Body of pancreas (tissue), 4 donors: ENCODE measurements around the gene IGSF21. TPM values are rescaled to one million over a fixed set of nuclear protein-coding genes. Genes with fewer than 3 reads are reported as not detected.

Source experiments
- ATAC-seq: fragments of 150-250 bp; one replicate; pipeline ENCODE4 v1.9.1; 2016
- DNase-seq, 4 donors: peaks; one replicate each; pipeline ENCODE4 v3.0.0-alpha.2; 2019
- H3K27ac ChIP-seq, 4 donors: fragments of 200-600 bp; sonication (generic); 1 replicate in 3 of 4; 2 replicates in 1 of 4; pipeline versions ENCODE4 v1.5.1 to v1.6.1; 2016 to 2019; ENCODE audit warnings: mild to moderate bottlenecking in 1 of 4, mixed read lengths in 1 of 4, moderate library complexity in 1 of 4
- H3K27me3 ChIP-seq, 2 donors: fragments of 200-600 bp; sonication (generic); one replicate each; pipeline ENCODE4 v1.6.0; 2016; ENCODE audit warnings: mild to moderate bottlenecking in 1 of 2
- H3K36me3 ChIP-seq, 2 donors: fragments of 200-600 bp; sonication (generic); replicated peaks in 1 of 2; 2 replicates each; pipeline ENCODE4 v1.5.1; 2016; ENCODE audit warnings: low read depth in 2 of 2; ENCODE audit not compliant: insufficient read depth in 1 of 2
- H3K4me1 ChIP-seq: fragments of 200-600 bp; sonication (generic); one replicate; pipeline ENCODE4 v1.6.0; 2016
- H3K4me3 ChIP-seq, 2 donors: fragments of 200-600 bp; sonication (generic); 1 replicate in 1 of 2; 2 replicates in 1 of 2; pipeline ENCODE4 v1.5.1; 2016 to 2019
- H3K9me3 ChIP-seq, 3 donors: fragments of 200-600 bp; sonication (generic); 1 replicate in 2 of 3; 2 replicates in 1 of 3; pipeline ENCODE4 v1.5.1; 2016
- CTCF ChIP-seq, 7 experiments: fragments of 450-650 bp in 4 of 7; fragments of 200-600 bp in 3 of 7; sonication (generic) in 3 of 7; IDR thresholded peaks; one replicate each; pipeline ENCODE4 v1.5.1; 2016 to 2019; ENCODE audit warnings: antibody characterized with exemption in 7 of 7
- POLR2A ChIP-seq, 3 donors: fragments of 450-650 bp; IDR thresholded peaks; one replicate each; pipeline ENCODE4 v1.6.1; 2016; ENCODE audit warnings: antibody characterized with exemption in 3 of 3, mild to moderate bottlenecking in 2 of 3
- WGBS, 2 donors: methylation state at CpG; one replicate each; pipeline ENCODE4 v1.1.5; 2017; 5-methylcytosine and 5-hydroxymethylcytosine counted together
- intact Hi-C: fragments of 100-400 bp; cut with DNase I; formaldehyde crosslinking; loops from one replicate; pipeline ENCODE4 v1.15.1; 2023
- total RNA-seq, 2 donors: library from RNA; depleted of rRNA; stranded (reverse); fragments of >200 nt; gene quantifications; one replicate each; pipeline ENCODE4 v1.1.0, GENCODE V29; 2016

The IGSF21 gene
- total RNA-seq, result 1 to 10 TPM in 1 of 2 donors, under 1 TPM in 1; 0.33 to 2.1 TPM

DNA sequence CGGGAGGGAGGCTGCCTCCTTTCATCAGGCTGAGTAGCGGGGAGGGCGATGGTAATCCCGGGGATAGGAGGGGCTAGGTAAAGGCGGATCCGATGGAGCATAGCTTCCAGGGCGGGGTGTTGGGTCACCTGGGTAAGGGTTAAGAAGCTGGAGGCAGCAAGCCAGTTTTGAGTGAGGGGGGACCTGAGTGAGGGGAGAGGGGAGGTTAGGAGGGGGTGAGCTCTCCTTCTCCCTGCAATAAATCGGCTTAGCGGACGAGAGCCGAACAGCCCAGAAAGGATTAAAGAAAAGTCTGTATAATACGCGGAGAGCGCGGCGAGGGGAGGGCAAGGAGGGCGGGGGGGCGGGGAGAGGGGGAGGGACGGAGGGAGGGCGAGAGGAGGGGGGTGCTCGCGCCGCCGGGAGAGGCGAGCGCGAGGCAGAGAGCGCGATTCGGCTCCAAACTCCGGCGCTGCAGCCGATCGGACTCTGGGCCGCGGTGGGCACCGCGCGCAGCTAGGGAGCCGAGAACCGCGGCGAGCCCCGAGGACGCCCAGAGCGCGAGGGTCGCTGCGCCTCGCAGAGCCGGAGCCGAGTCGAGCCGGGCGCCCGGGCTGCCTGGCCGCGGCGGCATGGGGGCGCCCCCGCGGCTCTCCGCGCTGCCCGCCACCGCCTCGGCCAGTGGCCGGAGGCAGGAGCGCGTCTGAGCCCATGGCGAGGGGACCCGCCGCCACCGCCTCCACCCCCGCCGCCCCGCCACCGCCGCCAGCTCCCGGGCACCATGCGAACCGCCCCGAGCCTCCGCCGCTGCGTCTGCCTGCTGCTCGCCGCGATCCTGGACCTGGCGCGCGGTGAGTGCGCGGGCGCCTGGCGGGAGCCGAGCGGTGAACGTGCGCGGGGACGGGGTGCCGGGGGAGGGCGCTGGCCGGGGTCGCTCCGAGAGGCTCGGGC lies at the start of gene IGSF21:
IGSF21 (plus strand) TSS at position 430 of the 930 bp plus-strand sequence; CDS start at position 761, 331 bp downstream.
- no peak within 1 kb of the TSS for H3K27ac ChIP-seq
- TF ChIP-seq CTCF (IDR thresholded peaks at IDR 0.05), result no peak
- no peak for TF ChIP-seq POLR2A (IDR thresholded peaks at IDR 0.05)
- intact Hi-C loops, result loop anchor here (10.0 kb wide), 1 partner anchor 477 kb away; no protein-coding TSS in a partner anchor
- H3K9me3 ChIP-seq, result no peaks in the 10 kb centered on the region
- peaks cover 0 to 42% of the 10 kb centered on the region in 2 donors for H3K27me3 ChIP-seq
- H3K4me1 ChIP-seq, result peaks cover 12% of the 10 kb centered on the region
- DNase-seq (no peak), ATAC-seq (no peak)
- H3K4me3 ChIP-seq, result no peak within 1 kb of the TSS
- WGBS, 2 donors, result 3 to 5% methylated on average over 25 to 67 of the region's 108 CpGs
- H3K36me3 ChIP-seq, result no peaks in the 10 kb centered on the region

DNA sequence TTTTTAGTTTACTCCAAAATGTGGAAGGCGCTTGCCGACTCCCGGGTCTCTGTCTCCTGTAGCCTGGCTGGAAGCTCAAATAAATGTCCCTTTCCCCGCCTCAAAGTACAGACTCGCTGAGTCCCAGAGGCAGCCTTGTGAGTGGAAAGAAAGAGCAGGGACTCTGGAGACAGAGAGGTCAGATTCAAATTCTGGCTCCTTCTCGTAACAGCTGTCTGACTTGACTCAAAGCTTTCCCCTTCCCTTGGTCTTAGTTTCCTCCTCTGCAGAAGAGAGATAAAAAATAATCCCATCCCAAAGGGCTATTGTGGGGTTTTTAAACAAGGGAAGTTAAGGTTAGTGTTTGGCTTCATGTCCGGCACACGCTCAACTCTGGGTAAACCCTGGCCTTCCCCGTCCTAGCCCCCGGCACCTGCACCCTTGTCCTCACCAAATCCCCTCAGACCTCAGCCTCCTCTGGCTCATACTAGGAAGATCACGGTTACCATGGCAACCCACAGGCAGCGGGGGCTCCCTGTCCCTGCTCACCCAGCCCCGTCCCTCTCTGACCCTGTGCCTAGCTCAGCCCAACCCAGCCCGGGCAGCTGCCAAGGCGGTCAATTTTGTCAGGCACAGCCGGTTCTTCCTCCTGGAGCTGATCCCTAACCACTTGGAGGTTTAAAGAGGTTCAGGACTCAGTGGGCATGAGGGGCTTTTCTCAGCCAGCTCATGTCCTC lies 49.2 kb upstream of the IGSF21 start:
- DNase-seq (no peak), ATAC-seq (no peak)
- H3K36me3 ChIP-seq, result no peaks in the 10 kb centered on the region
- H3K4me3 ChIP-seq, result no peak overlapping the region
- no peak overlapping the region for H3K27ac ChIP-seq
- 45 to 52% methylated on average over 13 to 16 of the region's 16 CpGs for WGBS, 2 donors
- no peaks in the 10 kb centered on the region for H3K27me3 ChIP-seq
- TF ChIP-seq CTCF (IDR thresholded peaks at IDR 0.05), result no peak
- no peak for TF ChIP-seq POLR2A (IDR thresholded peaks at IDR 0.05)
- no peaks in the 10 kb centered on the region for H3K9me3 ChIP-seq
- intact Hi-C loops, result no loop called here
- H3K4me1 ChIP-seq, result no peaks in the 10 kb centered on the region

DNA sequence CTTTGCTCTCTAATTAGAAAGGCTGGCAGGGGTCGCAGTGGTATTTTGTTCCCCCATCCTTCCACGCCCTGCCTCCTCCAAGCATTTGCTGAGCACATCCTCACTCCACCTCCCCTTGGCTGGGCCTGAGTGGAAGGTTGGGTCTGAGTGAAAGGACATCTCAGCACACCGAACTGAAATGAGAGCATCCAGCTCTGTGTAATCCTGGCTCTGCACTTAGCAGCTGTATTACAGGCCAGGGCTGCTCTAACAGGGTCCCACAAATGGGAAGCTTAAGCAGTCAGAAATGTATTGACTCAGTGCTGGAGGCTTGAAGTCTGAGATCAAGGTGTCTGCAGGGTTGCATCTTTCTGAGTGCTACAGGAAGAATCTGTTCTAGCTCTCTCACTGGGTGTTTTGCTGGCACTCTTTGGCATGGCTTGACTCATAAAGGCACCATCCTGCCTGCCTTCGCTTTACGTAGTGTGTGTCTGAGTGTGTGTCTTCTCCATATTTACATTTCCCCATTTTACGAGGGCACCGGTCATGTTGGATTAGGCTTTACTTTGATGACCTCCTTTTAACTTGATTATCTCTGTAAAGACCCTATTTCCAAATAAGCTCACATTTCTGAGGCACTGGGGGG lies 48.5 kb upstream of the IGSF21 start:
- WGBS, 2 donors, result 60 to 63% methylated on average over 7 of the region's 7 CpGs
- Histone ChIP-seq H3K9me3 (no peaks in the 10 kb centered on the region), H3K36me3 (no peaks in the 10 kb centered on the region), H3K27ac (no peak overlapping the region), H3K4me3 (no peak overlapping the region), H3K27me3 (no peaks in the 10 kb centered on the region), H3K4me1 (peaks cover 2% of the 10 kb centered on the region)
- ATAC-seq (no peak), DNase-seq (no peak)
- intact Hi-C loops, result no loop called here
- TF ChIP-seq POLR2A (IDR thresholded peaks at IDR 0.05) (no peak), CTCF (IDR thresholded peaks at IDR 0.05) (no peak)

DNA sequence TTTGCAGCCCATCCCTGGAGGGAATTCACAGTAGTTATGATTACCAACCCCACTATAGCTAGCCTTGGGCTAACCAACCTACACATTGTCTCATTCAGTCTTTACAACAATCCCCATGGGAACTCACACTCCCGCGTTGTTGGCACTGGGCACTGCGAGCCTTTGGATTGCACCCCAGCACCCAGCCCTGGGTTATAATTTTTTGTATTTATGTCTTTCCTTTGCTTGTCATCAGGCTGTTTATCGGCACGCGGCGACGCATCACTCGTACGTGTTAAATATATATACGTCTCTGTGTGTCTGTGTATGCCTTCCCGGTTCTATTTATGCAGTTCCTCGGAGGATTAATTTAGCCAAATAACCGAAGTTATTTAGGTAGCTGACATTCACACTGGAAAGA lies 47.2 kb upstream of the IGSF21 start:
- intact Hi-C loops, result no loop called here
- ATAC-seq (no peak), DNase-seq (no peak)
- Histone ChIP-seq H3K4me3 (no peak overlapping the region), H3K4me1 (peaks cover 11% of the 10 kb centered on the region), H3K27me3 (no peaks in the 10 kb centered on the region), H3K36me3 (no peaks in the 10 kb centered on the region), H3K27ac (no peak overlapping the region), H3K9me3 (no peaks in the 10 kb centered on the region)
- TF ChIP-seq POLR2A (IDR thresholded peaks at IDR 0.05) (no peak), CTCF (IDR thresholded peaks at IDR 0.05) (no peak)
- WGBS, 2 donors, result 83 to 86% methylated on average over 14 of the region's 14 CpGs
